ENCODE results near the gene SPTB.

- TF ChIP-seq ASH2L (IDR thresholded peaks at IDR 0.05; ENCODE audit: borderline replicate concordance, low read depth) (no peak), CHD1 (IDR thresholded peaks at IDR 0.05; ENCODE audit: low read depth, low read length) (no peak), GABPA (IDR thresholded peaks at IDR 0.05; ENCODE audit: low read depth) (no peak), POLR2A (IDR thresholded peaks at IDR 0.05; ENCODE audit: low read depth, low read length) (no peak), CTCF (IDR thresholded peaks at IDR 0.05 in 2 of 3, conservative IDR thresholded peaks at IDR 0.05 in 1 of 3; ENCODE audit: control insufficient read depth in 2 of 3, extremely low read depth in 1 of 3, insufficient read depth in 1 of 3, low read depth in 3 of 3, low read length in 3 of 3) (no peak), CBFB (IDR thresholded peaks at IDR 0.05; ENCODE audit: low read depth) (no peak), USF2 (IDR thresholded peaks at IDR 0.05; ENCODE audit: borderline replicate concordance, low read depth, low read length) (no peak), YY1 (IDR thresholded peaks at IDR 0.05; ENCODE audit: low read depth, low read length) (no peak), JUND (IDR thresholded peaks at IDR 0.05; ENCODE audit: low read depth, low read length) (no peak), RAD21 (IDR thresholded peaks at IDR 0.05; ENCODE audit: insufficient read depth, low read depth, low read length) (no peak), NFYB (IDR thresholded peaks at IDR 0.05; ENCODE audit: insufficient read depth, low read depth, low read length) (no peak), SUZ12 (IDR thresholded peaks at IDR 0.05; ENCODE audit: unreplicated experiment) (no peak)
These were observed 121.6 kb downstream of the SPTB start for GRCh38 chr14:64758025-64758521.
